Measurements from ENCODE around the gene MED13L. TPM values are rescaled to one million over a fixed set of nuclear protein-coding genes. Genes with fewer than 3 reads are reported as not detected.
"Not testable (repeated sequence)": the region's sequence is repeated elsewhere in the genome, so short reads cannot be mapped to it uniquely, and the experiment has no call there.

MED13L gene
- total RNA-seq, 1 donor from 2014 or later, result 117 TPM

DNA sequence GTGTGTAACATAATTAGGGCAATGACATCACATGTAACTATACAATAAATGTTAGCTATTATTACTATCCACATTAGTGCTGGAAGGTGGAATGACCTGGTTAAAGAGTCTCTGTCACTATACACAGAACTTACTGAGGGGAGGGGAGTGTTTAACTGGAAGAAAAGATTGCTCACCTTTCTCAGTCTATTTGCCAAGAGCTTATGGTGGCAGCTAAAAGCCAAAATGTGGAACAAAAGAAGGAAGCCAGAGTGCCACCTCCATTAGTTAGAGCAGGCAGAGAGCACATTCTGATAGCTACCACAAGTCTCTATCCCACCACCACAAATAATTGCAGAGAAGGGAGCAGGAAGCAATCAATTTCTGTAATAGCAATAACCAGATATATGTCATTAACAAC, 124.4 kb downstream of the MED13L start:
- DNase-seq (ENCODE audit: low spot score), result no peak

DNA sequence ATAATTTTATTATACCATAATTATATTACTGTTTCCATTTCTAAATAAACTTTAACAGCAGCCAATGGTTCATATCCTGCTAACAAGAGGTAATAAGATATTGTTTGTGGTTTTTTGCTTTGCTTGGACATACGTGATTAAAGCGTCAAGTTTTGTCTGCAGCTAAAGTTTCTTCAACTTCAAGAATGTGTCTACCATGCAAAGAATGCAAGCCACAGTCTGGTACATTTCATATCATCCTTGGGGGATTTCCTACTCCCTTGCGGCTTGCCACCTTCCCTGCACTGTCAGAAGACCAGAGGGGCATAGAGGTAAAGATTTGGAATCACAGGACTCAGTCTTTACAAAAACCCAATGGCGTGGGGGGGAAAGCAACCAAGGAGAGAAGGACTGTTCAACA, 125.2 kb downstream of the MED13L start:
- DNase-seq (ENCODE audit: low spot score), result no peak

DNA sequence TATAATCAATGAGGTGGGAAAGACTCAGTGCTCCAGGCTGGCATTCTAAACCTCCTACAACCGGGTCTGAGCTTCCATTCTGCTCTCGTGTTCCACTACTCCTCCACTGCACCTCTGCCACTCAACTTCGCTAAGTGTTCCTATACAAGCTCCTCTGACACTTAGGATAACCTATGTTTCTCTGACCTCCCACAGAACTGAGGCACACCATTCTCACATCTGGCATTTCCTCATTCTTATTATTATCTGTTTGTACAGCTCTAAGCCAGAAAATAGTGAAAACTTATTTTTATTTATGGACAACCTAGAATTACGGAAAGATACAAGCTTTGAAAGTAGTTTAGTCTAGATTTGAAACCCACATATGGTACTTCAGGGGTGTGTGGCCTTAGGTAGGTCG, 127.0 kb downstream of the MED13L start:
- DNase-seq (ENCODE audit: low spot score), result no peak

DNA sequence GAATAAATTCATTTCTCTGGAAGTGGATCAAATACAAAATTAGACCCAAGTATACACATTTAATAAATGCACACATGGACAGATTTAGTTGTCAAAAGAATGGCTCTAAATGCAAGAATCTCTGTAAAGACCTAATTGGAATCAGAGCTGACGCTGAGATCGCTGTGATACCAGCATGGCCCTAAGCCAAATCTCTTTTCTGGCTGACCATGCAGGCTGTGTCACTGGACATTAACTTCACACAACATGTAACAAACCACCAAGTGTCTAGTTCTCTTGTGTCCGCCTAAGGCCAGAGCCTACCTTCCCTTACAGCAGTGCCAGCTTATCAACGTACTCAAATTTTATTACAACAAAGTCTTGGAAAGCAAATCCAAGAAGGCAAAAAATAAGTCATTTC, 127.5 kb downstream of the MED13L start:
- no peak for DNase-seq (ENCODE audit: low spot score)

DNA sequence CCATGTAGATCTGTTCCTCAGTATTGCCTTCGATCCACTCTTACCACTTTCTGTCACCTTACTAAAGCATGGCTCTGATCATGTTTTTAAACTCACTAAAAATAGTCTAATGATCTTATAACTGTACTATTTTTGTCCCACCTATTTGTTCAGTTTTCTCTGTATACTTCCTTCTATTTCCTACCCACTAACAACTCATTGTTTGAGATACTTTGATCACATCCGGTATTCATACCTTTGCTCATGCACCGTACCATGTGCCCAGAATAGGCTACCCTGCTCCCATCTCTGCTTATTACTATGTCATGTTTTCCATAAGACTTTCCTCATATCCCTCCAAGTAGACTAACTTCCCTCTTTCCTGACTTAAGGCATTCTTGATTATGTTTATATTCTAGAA, 128.6 kb downstream of the MED13L start:
- DNase-seq (ENCODE audit: low spot score), result no peak

DNA sequence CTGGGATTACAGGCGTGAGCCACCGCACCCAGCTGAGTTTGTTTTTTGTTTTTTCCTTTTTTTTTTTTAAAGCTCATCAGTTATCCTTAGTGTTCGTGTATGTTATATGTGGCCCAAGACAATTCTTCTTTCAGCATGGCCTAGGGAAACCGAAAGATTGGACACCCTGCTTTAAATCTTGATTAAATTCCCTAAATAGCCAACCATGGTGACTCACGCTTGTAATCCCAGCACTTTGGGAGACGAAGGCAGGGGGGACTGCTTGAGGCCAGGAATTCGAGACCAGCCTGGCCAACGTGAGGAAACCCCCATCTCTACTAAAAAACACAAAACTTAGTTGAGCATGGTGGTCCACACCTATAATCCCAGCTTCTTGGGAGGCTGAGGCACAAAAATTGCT, 131.1 kb downstream of the MED13L start:
- DNase-seq (ENCODE audit: low spot score), result no peak

DNA sequence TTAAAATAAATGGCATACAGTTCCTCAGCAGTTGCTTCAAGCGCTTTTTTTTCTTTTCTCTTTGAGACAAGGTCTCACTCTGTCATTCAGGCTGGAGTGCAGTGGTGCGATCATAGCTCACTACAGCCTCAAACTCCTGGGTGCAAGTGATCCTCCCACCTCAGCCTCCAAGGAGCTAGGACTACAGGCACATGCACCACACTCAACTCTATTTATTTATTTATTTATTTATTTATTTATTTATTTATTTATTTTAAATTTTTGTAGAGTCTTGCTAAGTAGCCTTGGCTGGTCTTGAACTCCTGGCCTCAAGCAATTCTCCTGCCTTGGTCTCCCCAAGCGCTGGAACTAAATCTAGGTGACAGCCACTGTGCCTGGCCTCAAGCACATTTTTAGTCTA, 132.0 kb downstream of the MED13L start:
- DNase-seq (ENCODE audit: low spot score), result no peak

DNA sequence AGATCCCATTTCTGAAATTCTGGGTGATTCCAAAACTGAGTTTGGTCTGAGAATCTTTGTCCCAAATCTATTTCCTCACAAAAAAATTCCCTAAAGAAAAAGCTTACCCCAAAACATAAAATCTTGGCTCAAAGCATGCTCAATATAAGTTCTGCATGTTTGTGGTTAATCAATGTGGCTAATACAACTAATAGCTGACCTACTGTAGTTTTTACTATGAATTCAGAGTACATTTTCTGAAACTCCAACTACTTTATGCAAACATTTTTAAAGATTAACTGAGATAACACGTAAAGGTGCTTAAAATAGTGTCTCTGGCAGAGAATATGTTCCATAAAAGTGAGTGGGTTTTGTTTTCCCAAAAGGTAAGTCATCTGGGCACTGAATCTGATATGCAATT, 133.1 kb downstream of the MED13L start:
- no peak for DNase-seq (ENCODE audit: low spot score)

DNA sequence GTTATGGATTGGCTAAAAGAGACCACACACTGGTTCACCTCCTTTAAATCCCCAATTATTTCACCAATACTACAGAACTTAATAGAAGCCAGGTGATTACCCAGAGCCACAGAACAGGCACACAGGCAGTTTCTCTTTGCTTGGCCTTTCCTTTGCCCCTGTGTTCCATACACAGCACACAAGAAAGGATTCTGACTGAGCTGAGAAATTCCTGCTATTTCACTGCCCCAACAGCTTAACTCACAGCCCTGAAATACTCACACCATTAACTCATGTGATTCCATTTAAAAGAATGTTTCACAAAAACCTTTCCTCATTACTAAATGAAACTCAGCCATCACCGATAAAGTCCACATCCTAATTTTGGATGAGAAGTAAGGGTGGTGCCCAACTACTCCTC, 133.6 kb downstream of the MED13L start:
- no peak for DNase-seq (ENCODE audit: low spot score)

DNA sequence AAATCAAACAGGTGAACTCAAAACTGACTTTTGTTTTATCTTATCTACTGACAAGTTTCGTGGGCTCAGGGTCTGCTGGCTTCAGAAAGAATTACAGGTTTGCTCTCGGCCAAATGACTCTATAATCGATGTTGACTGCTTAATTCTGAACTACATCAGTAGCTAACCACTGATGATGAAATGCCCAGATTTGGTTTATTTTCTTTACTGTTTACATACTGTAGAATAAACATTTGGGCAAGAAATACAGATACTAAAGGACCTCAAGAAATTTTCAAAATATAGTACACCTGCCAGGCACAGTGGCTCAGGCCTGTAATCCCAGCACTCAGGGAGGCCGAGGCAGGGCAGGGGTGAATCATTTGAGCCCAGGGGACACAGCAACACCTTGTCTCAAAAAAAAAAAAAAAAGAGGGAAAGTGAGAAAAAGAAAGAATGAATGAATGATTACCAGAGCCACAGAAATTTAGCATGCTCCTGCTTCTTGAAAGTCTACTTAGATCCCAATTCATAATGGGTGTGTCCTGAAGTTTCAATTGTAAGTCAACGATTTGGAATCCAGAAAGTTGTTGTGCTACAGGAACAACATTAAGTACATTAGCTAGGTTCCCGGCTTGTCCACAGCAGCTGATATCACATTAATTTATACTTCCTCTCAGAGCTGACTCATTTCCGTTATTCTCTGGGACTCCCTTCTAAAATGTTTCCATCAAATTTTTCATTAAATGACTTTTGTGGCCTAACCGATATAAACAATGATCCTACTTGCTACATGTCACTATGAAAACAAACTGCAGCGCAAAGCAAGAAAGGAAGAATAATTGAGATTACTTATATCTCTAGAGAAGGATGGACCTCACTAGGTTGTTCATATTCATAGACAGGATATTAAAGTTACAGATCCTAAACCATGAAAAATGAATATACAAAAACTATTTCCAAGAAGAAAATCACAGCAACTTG, 134.3 kb downstream of the MED13L start:
- DNase-seq (ENCODE audit: low spot score), result no peak

DNA sequence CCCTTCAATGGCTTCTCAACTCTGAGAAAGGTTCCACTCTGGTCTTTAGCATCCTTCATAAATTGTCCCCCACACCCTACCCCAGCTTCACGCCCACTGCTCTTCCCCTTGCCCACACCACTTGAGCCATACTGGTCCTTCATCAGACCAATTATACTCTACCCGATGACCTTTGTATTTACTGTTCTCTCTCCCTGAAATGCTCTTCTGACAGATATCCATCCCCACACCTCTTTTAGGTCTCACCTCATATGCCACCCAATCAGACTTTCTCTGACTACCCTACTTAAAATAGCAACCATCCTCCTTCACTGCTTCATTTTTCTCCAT, 135.7 kb downstream of the MED13L start:
- DNase-seq (ENCODE audit: low spot score), result no peak

DNA sequence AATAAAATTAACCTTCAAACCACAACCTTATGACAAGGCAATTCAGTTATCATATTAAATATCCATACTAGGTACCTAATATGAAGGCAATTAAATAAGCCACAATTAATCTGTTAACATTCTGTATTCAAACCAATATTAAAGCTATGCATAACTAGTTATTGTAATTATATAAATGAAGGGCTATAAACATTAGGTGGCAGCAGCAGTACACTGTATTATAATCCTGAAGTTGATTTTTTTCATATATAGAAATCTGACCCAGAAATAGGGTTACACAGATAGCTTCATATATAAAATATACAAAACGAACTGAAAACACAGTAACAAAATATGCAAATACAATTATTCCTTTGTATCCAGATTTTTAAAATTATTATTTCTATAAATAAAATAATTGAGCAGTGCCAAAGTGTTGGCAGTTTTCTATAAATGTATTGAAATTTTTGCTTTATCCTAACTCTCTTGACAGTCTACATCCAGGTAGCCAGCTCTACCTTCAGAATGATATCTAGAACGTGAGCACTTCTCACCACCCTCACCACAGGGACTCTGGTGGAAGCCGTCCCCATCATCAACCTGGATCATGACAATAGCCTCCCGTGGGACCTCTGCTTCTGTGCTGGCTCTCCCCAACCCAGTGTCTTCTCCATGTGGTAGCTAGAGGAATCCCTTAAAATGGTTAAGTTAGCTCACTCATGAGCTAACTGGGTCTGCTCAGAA, 136.2 kb downstream of the MED13L start:
- DNase-seq (ENCODE audit: low spot score), result no peak

DNA sequence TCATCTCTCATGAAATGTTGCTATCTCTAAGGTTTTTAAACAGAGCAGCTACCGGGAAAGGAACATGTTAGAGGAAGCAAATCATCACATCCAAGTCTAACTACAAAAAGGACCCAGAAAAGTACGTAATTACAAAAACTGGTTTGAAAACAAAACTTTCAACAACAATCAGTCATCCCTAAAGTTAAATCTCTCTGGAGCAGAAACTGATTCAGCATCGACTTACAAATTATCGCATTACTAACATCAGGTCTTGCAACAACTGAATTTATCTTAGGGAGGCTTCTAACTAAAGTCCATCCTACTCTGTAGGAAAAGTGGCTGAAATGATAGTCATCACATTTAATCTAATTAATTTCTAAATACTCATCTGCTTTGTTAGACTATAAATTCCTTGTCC, 137.0 kb downstream of the MED13L start:
- no peak for DNase-seq (ENCODE audit: low spot score)

DNA sequence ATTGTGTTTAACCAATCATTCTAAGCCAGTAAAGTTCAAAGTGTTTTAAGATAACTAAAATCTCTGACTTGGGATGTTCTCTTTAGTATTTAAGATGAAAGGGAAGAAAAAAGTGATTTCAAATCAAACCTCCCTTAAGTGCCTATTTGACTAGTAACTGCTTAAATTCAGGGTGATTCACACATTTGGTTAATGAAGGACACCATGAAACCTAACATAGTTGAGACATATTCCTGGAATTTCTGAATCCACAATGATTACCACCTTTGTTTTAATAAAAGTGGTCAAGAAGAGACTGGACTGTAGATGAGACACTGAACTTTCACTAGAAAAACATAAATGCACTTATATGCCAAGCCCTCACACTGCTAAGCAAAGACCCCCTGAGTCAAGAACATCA, 138.7 kb downstream of the MED13L start:
- DNase-seq (ENCODE audit: low spot score), result no peak

DNA sequence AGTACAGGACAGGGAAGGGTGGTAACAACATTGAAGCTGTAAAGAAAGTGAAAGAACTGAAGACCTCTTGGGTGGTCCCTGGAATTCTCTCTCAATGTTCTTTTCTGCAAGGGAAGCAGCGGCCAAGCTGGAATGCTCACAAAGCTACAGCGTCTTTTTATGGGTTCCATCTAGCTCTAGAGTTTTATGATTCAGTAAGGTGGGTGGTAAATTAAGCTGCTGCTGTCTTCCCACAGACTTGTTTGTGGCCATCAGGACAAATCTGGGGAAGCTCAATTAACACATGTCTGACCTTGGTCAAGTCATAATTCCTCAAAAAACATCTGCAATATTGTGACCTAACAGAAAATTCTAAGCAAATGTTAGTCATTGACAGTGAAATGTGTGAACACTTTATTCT, 139.1 kb downstream of the MED13L start:
- no peak for DNase-seq (ENCODE audit: low spot score)

DNA sequence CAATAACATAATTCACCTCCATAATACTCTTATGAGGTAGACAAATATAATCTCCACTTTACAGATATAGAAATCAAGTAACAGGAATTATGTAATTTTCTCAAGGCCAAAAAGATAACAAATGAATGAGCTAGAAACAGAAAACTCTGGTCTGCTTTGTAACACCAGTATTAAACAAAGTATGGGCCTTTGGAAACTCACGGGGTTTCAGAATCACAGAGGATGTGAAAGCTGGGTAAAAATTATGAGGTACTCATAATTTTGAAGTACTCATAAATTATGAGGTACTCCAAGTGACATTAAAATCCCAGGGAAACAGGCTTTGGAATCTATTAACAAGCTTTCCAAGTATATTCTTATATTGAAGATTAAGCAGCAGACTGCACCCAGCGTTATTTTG, 140.2 kb downstream of the MED13L start:
- DNase-seq (ENCODE audit: low spot score), result no peak

DNA sequence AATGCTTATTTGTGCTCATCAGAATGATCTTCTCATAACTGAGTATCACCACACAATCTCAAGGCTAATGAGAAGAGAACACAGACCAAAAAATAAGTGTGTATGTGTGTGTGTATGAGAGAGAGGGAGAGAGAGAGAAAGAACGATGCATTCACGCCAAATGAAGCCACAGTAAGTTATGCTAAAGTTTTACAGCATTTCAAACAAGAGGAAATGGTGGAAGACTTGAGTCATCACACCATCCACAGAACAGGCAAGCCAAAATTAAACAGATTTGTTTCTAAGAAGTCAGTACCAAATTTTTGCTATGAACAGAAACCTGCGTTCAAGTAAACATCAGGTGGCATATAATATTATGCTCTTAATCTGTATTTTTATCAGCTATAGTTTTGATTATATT, 141.2 kb downstream of the MED13L start:
- no peak for DNase-seq (ENCODE audit: low spot score)

DNA sequence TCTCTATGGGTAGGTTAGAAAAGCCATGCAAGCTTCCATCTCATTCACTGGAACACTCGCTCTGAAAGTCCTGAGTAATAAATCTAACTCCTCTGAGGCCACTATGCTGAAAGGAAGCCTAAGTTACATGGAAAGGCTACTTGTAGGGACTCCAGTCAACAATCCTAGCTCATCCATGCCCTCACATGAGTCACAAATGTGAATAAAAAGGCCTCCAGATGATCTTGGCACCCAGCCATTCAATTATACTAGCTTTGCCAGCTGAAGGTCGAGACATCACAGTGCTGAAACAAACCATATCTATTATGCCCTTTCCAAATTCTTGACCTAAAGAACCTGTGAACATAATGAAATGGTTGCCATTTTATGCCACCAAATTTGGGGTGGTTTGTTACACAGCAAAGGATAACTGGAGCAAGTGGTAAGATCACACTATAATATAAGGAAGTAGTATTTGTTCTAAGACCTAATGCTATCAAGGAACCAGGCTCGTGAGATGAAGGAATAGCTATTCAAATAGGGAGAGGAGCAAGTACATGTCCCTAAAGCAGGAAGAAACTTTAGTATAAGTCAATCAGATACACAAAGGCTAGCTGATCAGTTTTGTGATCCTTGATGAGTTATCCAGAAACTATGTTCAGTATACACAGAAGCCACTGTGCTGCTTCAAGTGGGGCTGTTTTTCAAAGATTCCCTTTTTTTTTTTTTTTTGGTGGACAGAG, 142.1 kb downstream of the MED13L start:
- no peak for DNase-seq (ENCODE audit: low spot score)

DNA sequence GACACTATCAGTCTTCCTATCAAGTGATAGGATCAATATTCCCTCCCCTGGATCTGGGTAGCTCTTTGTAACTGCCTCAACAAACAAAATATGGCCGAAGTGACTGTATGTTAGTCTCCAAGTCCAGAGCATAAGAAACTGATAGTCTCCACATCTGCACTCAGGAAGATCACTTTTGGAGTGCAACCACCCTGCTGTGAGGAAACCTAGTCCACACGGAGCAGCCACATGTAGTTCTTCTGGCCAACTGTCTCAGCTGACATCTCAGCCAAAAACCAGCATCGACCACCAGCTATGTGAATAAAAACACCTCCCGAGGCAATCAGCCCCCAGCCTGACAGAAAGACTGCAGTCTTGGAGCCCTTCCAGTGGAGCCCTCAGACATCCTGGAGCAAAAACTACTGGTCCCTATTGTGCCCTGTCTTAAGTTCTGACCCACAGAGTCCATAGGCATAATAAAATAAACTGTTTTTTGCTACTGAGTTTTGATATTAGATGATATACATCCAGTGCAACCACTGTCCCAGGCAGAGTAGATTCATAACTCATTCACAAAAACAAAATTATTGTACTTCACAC, 143.8 kb downstream of the MED13L start:
- DNase-seq (ENCODE audit: low spot score), result no peak

DNA sequence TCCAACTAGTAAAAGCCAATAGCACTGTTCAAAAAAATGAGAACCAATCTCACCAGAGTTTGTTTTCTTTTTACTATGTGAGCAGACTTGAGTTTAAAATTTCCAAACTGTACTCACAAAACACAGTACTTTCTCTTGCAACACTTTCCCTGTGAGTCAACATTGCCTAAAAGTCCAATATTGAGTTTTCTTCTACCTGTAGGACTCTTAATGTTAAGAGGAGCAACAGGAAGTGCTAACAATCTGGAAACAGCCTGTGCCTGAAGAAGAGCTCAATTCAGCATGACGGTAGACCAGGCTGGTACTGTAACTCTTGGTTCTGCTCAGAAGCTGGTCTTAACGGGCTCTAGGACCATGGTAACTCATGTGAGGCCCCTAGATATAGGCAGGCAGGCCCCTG, 144.3 kb downstream of the MED13L start:
- DNase-seq (ENCODE audit: low spot score), result no peak

DNA sequence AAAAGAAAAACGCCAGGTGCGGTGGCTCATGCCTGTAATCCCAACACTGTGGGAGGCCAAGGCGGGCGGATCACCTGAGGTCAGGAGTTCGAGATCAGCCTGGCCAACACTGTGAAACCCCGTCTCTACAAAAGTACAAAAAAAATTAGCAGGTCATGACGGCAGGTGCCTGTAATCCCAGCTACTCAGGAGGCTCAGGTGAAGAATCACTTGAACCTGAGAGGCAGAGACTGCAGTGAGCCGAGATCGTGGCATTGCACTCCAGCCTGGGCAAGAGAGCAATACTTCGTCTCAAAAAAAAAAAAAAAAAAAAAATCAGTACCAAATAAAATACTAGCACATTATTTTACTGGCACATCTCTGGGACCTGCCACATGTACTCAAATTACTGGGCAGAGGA, 145.5 kb downstream of the MED13L start:
- not testable (repeated sequence) for DNase-seq (ENCODE audit: low spot score)

DNA sequence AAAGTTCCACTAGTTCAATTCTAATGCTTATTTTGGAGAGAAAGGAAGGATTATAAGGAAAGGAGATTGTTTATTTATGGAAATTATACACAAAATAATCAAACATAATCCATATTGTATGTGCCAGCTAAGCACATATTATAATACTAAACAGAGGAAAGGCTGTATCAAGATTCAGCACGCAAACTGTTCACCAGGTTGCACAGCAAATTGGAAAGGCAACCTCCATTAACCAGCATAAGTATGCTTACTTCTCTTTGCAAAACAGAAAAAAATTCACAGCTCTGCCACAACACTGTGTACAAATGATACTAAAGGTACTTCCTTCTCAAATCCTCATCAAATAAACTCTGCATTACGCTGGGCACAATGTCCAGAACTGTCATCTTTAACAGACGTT, 146.3 kb downstream of the MED13L start:
- no peak for DNase-seq (ENCODE audit: low spot score)
